GM23338 (cell line): ENCODE results near the gene DIABLO.
"Not testable (repeated sequence)": the region's sequence is repeated elsewhere in the genome, so short reads cannot be mapped to it uniquely, and the experiment has no call there.

ENCODE experiments used
- CREB1 ChIP-seq: fragments of 250-450 bp; sonication (Bioruptor Pico); IDR thresholded peaks from 2 replicates; pipeline ENCODE4 v1.5.0; 2020; ENCODE audit warnings: low read depth, mild to moderate bottlenecking, moderate library complexity
- CTCF ChIP-seq, 2 experiments: fragments of 200-600 bp in 1 of 2; sonication (generic) in 1 of 2; conservative IDR thresholded peaks; 2 replicates each; pipeline versions ENCODE4 v1.5.1 to v1.6.1; 2016 to 2017; ENCODE audit warnings: antibody characterized with exemption in 2 of 2, low read depth in 2 of 2, mild to moderate bottlenecking in 2 of 2, moderate library complexity in 1 of 2
- EZH2 ChIP-seq: fragments of 200-600 bp; sonication (generic); IDR thresholded peaks from one replicate; pipeline ENCODE4 v1.8.0; 2017; ENCODE audit warnings: antibody characterized with exemption, mild to moderate bottlenecking, low read depth; ENCODE audit not compliant: unreplicated experiment
- POLR2AphosphoS5 ChIP-seq: IDR thresholded peaks from 2 replicates; pipeline ENCODE4 v1.6.1; 2016; ENCODE audit warnings: antibody characterized with exemption, low read depth
- TF ChIP-seq, protein P1 (sequence below): IDR thresholded peaks from one replicate; pipeline ENCODE4 v1.6.1; 2018; ENCODE audit warnings: antibody characterized with exemption; ENCODE audit not compliant: unreplicated experiment

GRCh38 chr12:122258462-122258861 is 32.6 kb upstream of the DIABLO start:
- TF ChIP-seq POLR2AphosphoS5; CTCF (conservative IDR thresholded peaks at IDR 0.05; ENCODE audit: low read depth in 2 of 2); EZH2; CREB1 (CRISPR knock-in tag): not testable (repeated sequence)
- TF ChIP-seq, protein P1, sequence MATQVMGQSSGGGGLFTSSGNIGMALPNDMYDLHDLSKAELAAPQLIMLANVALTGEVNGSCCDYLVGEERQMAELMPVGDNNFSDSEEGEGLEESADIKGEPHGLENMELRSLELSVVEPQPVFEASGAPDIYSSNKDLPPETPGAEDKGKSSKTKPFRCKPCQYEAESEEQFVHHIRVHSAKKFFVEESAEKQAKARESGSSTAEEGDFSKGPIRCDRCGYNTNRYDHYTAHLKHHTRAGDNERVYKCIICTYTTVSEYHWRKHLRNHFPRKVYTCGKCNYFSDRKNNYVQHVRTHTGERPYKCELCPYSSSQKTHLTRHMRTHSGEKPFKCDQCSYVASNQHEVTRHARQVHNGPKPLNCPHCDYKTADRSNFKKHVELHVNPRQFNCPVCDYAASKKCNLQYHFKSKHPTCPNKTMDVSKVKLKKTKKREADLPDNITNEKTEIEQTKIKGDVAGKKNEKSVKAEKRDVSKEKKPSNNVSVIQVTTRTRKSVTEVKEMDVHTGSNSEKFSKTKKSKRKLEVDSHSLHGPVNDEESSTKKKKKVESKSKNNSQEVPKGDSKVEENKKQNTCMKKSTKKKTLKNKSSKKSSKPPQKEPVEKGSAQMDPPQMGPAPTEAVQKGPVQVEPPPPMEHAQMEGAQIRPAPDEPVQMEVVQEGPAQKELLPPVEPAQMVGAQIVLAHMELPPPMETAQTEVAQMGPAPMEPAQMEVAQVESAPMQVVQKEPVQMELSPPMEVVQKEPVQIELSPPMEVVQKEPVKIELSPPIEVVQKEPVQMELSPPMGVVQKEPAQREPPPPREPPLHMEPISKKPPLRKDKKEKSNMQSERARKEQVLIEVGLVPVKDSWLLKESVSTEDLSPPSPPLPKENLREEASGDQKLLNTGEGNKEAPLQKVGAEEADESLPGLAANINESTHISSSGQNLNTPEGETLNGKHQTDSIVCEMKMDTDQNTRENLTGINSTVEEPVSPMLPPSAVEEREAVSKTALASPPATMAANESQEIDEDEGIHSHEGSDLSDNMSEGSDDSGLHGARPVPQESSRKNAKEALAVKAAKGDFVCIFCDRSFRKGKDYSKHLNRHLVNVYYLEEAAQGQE, result not testable (repeated sequence)
